GM12864 (cell line): ENCODE data around the gene PTPRG.

Experiments
- DNase-seq: peaks from one replicate; pipeline ENCODE4 v3.0.0-alpha.2; 2011; ENCODE audit warnings: low read depth
- H3K4me3 ChIP-seq: 2 replicates; pipeline ENCODE4 v1.5.1; 2011; ENCODE audit warnings: mild to moderate bottlenecking, low read depth, low read length, control low read depth
- CTCF ChIP-seq: IDR thresholded peaks from 2 replicates; pipeline ENCODE4 v1.5.1; 2011; ENCODE audit warnings: low read depth, mild to moderate bottlenecking, moderate library complexity, low read length, control low read depth, inconsistent platforms; ENCODE audit errors: missing control alignments

PTPRG gene

GRCh38 chr3:61924991-61925390 lies 363.6 kb downstream of the PTPRG start:
- no peak for DNase-seq
- no peak for TF ChIP-seq CTCF
- H3K4me3 ChIP-seq, result no peak overlapping the region

- DNase-seq, result no peak
Measured at GRCh38 chr3:61925721-61926120, 364.4 kb downstream of the PTPRG start.

DNA sequence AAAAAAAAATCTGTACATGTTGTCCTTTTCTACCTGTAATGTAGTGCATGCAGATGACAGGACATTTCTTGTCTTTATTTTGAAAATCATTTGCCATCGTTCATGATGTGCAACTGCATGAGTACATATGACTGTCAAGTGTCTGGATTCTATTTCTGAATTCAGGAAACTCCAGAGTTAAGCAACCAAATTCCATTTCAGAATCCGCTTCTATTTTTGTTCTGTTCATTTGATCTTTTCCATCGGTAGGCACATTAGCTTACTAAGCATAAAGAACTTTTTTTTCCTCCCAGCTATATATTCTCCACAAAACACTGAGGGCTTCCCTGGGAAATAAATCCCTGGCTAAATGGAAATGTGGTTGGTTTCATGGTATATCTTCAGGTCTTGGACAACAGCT lies 365.6 kb downstream of the PTPRG start:
- no peak overlapping the region for H3K4me3 ChIP-seq
- DNase-seq, result no peak
- no peak for TF ChIP-seq CTCF

More at GRCh38 chr3:61925721-61926120, 364.4 kb downstream of the PTPRG start:
- H3K4me3 ChIP-seq, result no peak overlapping the region
- TF ChIP-seq CTCF, result no peak

DNA sequence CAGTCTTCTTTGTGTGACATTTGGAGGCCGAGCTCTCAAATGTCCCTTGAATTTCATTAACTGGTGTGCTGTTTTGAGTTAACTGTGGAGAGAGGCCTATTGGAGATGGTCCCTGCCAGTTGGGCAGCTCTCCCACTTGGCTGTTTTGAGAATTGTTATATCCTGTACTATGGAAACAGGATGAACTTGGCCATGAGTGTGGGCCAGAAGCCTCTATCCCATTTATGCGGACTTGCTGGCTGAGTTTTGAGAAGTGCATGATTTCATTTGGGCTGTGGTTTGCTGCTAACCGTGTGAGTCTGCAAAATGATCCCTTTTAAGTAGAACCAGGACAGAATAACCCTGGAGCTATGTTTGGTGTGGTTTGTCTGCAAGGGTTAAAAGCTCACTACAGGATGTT lies 366.0 kb downstream of the PTPRG start:
- no peak for TF ChIP-seq CTCF
- H3K4me3 ChIP-seq, result no peak overlapping the region
- DNase-seq, result no peak

DNA sequence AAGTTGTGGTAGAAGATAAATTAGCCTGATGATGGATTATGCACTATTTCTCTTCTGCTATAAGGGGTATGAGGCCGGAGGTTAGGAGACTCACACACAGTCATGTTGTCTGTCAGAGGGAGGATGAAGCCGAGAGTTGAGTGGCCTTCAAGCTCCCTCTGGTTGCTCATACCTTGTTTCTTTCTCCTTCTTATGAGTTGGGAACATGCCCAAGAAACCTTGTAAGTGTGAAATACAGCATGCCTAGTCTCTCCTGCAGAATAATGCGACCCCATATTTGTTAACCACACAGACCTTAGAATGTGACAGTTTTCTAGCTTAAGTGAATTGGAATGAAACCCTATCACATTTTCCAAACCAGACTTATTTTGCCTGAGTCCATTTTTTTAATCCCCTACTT lies 366.7 kb downstream of the PTPRG start:
- no peak overlapping the region for H3K4me3 ChIP-seq
- TF ChIP-seq CTCF, result no peak
- DNase-seq, result no peak

DNA sequence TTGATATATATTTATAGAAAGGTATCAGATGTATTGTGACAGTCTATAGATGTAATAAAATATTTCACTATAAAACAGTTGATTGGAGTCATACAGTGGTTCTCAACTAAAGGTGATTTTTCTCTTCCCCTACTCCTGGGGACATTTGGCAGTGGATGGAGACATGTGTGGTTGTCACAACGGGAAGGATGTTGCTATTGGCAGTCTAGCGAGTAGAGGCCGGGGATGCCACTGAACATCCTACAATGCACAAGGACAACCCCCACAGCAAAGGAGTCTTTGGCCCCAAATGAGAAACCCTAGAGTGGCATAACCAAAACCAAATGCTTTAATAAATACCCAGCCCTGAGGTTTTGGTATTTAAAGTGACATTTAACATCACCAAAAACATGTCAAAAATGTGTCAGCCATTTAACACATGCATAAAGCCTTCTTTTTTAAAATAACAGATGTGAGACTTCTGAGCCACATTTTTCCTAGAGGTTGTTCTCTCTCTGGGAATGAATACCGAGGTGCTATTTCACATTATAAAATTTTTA lies 367.5 kb downstream of the PTPRG start:
- no peak for TF ChIP-seq CTCF
- DNase-seq, result no peak
- H3K4me3 ChIP-seq, result no peak overlapping the region

DNA sequence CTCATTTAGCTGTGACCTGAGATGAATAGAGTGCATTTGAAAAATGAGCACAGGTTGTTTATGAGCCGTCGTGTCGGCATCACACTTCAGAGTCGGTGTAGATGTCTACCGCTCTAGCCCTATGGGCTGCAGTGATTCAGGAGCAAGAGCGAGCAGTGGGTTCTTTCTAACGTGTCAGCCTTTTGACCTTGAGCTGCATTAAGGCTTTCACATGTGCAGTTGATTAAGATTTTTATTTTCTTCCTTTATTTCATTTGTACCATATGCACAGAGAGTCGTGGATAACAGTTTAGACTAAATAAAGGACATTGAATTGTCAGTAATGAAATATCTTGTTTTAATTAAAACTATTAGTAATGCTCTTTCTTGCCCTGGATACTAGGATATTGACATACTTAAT lies 368.2 kb downstream of the PTPRG start:
- no peak for DNase-seq
- no peak overlapping the region for H3K4me3 ChIP-seq
- TF ChIP-seq CTCF, result no peak
